GM12872 (cell line): ENCODE results near the gene SPTAN1.

ENCODE experiments used
- CTCF ChIP-seq: IDR thresholded peaks from 3 replicates; pipeline ENCODE4 v1.5.1; 2011; ENCODE audit warnings: low read depth, mild to moderate bottlenecking, low read length, moderate library complexity; ENCODE audit not compliant: insufficient read depth

SPTAN1 gene

DNA sequence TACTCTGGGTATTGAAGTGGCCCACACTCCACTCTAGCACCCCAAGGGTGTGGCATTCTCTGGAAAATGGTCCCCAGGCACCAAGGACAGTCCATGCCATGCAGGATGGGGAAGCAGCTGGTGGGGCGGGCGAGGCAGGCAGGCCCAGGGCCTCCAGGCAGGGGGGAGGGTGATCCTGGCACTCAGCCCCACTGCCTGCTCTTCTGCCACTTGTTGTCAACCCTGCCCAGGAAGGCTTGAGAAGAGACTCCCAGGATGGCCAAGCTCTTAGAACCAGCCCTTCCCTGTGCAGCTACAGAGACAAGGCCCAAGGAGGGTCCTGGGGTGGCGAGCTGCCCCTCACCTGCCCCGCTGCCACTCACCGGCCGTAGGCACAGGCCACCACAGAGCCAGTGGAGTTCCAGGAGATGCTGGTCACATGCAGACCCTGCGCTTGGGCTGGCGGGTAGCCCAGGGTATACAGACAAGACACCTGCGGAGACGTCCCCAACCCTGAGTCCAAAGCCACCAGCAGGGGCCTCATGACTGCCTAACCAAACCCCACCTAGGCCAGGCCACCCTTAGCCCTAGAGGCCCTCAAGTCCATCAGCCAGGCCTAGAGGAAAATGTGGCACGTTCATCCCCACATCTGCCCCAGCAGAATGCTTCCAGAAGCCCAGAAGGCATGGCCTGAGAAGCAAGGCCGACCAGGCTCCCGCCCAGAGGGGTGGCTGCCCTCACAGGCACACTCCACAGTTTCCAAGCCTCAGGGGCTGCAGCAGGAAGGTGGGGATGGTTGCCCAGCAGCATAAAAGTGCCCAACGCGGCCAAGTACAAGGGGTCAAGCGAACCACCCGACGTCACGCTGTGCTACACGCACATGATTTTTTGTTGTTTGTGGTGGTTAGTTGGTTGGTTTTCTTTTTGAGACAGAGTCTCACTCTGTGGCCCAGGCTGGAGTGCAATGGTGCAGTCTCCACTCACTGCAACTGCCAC is 84.5 kb downstream of the SPTAN1 start:
- no peak for TF ChIP-seq CTCF

GRCh38 chr9:128637656-128638055 is 85.3 kb downstream of the SPTAN1 start:
- TF ChIP-seq CTCF = no peak

- no peak for TF ChIP-seq CTCF
Observed at GRCh38 chr9:128638580-128638979, 86.2 kb downstream of the SPTAN1 start.

DNA sequence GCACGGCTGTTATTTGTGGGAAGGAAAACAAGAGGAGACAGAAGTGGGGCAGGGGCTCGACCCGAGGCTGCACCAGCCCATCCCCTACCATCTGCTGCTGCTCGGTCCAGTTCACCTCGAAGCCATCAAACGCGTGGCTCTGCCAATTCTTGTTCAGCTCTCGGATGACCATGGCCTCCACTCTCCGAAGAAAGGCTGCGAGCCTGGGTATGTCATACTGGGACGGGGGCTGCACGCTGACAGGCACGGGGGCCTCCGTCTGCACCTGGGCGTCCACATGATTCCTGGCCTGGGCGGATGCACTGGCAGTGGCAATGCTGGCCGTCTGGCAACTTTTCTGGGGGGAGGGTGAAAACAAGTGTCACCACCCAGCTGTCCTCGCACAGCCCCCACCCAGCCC is 88.2 kb downstream of the SPTAN1 start:
- TF ChIP-seq CTCF = no peak

DNA sequence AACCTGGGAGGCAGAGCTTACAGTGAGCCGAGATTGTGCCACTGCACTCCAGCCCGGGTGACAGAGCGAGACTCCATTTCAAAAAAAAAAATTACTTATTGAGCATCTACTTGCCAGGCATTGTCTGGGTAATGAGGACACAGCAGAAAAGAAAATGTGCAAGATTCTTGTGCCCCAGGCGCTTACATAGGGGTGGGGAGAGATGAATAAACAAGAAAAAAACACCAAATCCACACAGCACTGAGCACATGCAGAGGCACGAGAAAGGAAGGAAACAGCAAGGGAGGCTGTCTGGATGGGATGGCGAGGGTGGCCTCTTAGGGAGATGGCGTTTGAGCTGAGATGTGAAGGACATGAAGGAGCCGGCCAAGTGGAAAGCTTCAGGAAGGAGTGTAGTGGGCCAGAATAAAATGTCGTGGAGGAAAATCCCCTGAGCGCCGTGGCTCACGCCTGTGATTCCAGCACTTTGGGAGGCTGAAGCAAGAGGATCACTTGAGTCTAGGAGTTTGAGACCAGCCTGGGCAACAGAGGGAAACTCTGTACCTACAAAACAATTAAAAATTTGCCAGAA is 90.4 kb downstream of the SPTAN1 start:
- TF ChIP-seq CTCF = no peak

- no peak for TF ChIP-seq CTCF
Observed at GRCh38 chr9:128643519-128644300, 91.3 kb downstream of the SPTAN1 start.

DNA sequence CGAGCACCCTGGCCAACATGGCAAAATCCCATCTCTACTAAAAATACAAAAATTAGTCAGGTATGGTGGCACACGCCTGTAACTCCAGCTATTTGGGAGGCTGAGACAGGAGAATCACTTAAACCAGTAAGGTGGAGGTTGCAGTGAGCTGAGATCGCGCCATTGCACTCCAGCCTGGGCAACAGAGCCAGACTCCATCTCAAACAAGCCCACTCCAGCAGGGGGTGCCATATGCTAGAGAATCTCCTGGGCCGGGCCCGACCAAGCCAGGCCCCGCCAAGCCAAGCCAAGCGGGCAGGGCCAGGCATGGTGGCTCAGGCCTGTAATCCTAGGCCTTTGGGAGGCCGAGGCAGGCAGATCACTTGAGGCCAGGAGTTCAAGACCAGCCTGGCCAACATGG is 95.8 kb downstream of the SPTAN1 start:
- 0 out of 3 replicates have a peak, but pooled peaks have one; percentile 30 for TF ChIP-seq CTCF
